Measurements from ENCODE around the gene VEGFC.

Gene VEGFC

DNA sequence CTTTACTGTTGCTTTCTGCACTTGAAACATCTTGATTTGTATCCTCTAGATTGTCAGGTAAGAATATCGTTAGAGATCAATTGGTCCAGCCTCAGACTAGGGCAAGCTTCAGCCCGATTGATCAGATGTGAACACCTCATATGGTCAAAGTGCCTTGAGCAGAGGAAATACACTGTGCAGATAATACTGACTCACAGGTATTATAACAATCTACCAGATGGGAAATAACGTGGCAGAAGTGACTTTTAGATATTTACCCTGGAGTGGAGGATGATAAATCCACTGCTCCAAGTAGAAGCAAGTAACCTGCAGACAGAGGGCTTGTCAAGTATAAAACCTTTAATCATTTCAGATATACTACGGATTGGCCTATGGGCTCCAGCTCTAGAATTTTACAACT lies 17.9 kb downstream of the VEGFC start:
- H3K4me3 ChIP-seq (ENCODE audit: low read depth, low read length) = no peak overlapping the region
- DNase-seq (ENCODE audit: low read depth) = no peak
- no peak for TF ChIP-seq MYC (IDR thresholded peaks at IDR 0.05; ENCODE audit: low read depth, low read length)

GRCh38 chr4:176769514-176769913 lies 23.2 kb downstream of the VEGFC start:
- no peak for DNase-seq (ENCODE audit: low read depth)
- H3K4me3 ChIP-seq (ENCODE audit: low read depth, low read length) = no peak overlapping the region
- TF ChIP-seq CTCF (IDR thresholded peaks at IDR 0.05; ENCODE audit: low read depth, low read length) = no peak
- no peak for TF ChIP-seq MAX (IDR thresholded peaks at IDR 0.05; ENCODE audit: low read depth, low read length)
- no peak for TF ChIP-seq POLR2A (IDR thresholded peaks at IDR 0.05; ENCODE audit: extremely low read depth, insufficient read length)
- no peak for TF ChIP-seq MYC (IDR thresholded peaks at IDR 0.05; ENCODE audit: low read depth, low read length)

GRCh38 chr4:176767183-176767582 lies 25.5 kb downstream of the VEGFC start:
- no peak overlapping the region for H3K4me3 ChIP-seq (ENCODE audit: low read depth, low read length)
- TF ChIP-seq MAX (IDR thresholded peaks at IDR 0.05; ENCODE audit: low read depth, low read length) (no peak), POLR2A (IDR thresholded peaks at IDR 0.05; ENCODE audit: extremely low read depth, insufficient read length) (no peak), CTCF (IDR thresholded peaks at IDR 0.05; ENCODE audit: low read depth, low read length) (no peak), MYC (IDR thresholded peaks at IDR 0.05; ENCODE audit: low read depth, low read length) (no peak)
- DNase-seq (ENCODE audit: low read depth) = no peak

DNA sequence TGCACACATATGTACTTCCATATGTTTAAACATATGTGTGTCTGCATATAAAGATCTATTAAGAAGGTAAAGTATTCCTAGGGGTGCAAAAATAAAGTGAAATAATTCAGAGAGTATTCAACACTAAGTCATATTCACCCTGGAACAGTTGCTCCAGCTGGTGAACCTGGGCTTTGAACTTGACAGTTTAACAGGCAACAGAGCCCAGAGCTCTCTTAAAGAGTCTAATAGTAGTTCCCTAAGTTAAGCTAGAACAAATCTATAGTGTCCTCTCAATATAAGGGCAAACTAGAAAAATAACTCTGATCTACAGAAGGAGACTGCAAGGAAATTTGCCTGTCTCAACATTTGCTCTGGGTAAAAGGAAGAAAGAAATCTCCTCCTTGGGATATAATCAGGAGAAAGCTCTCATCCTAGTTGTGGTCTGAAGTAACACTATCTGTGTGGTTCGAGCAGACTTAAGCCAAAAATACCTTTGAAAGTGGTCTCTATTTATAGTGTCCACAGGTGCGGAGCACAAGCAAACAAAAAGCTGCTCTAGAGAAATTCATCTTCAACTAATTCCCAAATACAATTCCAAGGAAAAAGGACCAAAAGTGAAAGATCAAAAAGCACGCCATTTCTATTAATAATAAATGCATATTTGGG lies 29.9 kb downstream of the VEGFC start:
- TF ChIP-seq CTCF (IDR thresholded peaks at IDR 0.05; ENCODE audit: low read depth, low read length) (no peak), POLR2A (IDR thresholded peaks at IDR 0.05; ENCODE audit: extremely low read depth, insufficient read length) (no peak), MAX (IDR thresholded peaks at IDR 0.05; ENCODE audit: low read depth, low read length) (no peak), MYC (IDR thresholded peaks at IDR 0.05; ENCODE audit: low read depth, low read length) (no peak)
- no peak for DNase-seq (ENCODE audit: low read depth)
- H3K4me3 ChIP-seq (ENCODE audit: low read depth, low read length) = no peak overlapping the region

DNA sequence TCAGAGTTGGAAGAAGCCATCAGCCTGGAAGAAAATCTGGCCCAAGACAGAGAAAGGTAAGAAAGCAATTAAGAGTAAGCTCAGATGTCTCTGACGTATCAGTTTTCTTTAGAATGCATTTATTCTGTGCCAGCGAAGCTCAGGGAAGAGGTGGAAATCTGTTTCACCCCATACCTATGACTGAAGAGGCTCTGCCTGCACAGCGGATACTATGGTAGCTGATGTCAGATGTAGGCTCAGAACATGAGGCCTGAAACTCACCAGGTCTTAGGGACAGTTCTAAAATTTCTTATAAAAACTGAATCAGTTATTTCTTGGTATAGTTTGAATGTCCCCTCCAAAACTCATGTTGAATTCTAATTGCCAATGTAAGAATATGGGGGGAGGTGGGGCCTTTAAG lies 30.9 kb downstream of the VEGFC start:
- DNase-seq (ENCODE audit: low read depth) = no peak
- no peak overlapping the region for H3K4me3 ChIP-seq (ENCODE audit: low read depth, low read length)
- TF ChIP-seq POLR2A (IDR thresholded peaks at IDR 0.05; ENCODE audit: extremely low read depth, insufficient read length) = no peak
- TF ChIP-seq MYC (IDR thresholded peaks at IDR 0.05; ENCODE audit: low read depth, low read length) = no peak
- no peak for TF ChIP-seq CTCF (IDR thresholded peaks at IDR 0.05; ENCODE audit: low read depth, low read length)
- no peak for TF ChIP-seq MAX (IDR thresholded peaks at IDR 0.05; ENCODE audit: low read depth, low read length)

DNA sequence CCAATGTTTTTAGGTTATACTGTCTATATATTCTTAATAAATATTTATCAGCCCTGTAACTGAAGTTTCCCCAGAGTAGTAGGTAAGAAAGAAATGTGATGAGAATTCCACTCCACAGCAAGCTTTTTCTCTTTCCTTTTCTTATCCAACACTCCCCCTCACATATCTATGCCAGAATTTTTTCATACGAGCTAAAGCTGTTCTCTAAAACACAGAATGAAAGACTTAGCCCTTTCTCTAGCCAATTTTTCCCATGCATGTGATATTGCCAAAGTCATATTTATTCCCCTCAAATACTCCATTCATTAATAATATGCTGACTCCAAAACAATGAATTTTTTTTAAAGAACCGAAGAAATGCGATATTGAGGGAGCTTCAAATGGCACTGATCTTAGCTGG lies 32.3 kb downstream of the VEGFC start:
- TF ChIP-seq MAX (IDR thresholded peaks at IDR 0.05; ENCODE audit: low read depth, low read length) (no peak), CTCF (IDR thresholded peaks at IDR 0.05; ENCODE audit: low read depth, low read length) (no peak), POLR2A (IDR thresholded peaks at IDR 0.05; ENCODE audit: extremely low read depth, insufficient read length) (no peak), MYC (IDR thresholded peaks at IDR 0.05; ENCODE audit: low read depth, low read length) (no peak)
- DNase-seq (ENCODE audit: low read depth) = no peak
- no peak overlapping the region for H3K4me3 ChIP-seq (ENCODE audit: low read depth, low read length)

Data from NB4 (cell line).